CD4-positive, alpha-beta T cell treated with Interleukin-15 for 1 hour (primary cell): Measurements from ENCODE around the gene CYBA.

Experiments used
- DNase-seq: peaks from one replicate; pipeline ENCODE4 v3.0.0-alpha.2; 2020

The CYBA gene

GRCh38 chr16:88627531-88628411, 23.1 kb downstream of the CYBA start:
- DNase-seq, result no peak

GRCh38 chr16:88626646-88627045, 24.2 kb downstream of the CYBA start:
- no peak for DNase-seq

GRCh38 chr16:88624977-88625576, 25.8 kb downstream of the CYBA start:
- DNase-seq, result no peak

- DNase-seq, result no peak
Measured at GRCh38 chr16:88624481-88624880, 26.4 kb downstream of the CYBA start.

- DNase-seq, result no peak
Measured at GRCh38 chr16:88623858-88624257, 27.0 kb downstream of the CYBA start.

- no peak for DNase-seq
Measured at GRCh38 chr16:88622866-88623265, 28.0 kb downstream of the CYBA start.

GRCh38 chr16:88622125-88622524, 28.7 kb downstream of the CYBA start:
- no peak for DNase-seq

- DNase-seq, result peak; percentile 80
Measured at GRCh38 chr16:88619859-88620815, 30.7 kb downstream of the CYBA start.

- no peak for DNase-seq
Measured at GRCh38 chr16:88618956-88619667, 31.7 kb downstream of the CYBA start.

- DNase-seq, result no peak
Measured at GRCh38 chr16:88618182-88618955, 32.5 kb downstream of the CYBA start.

GRCh38 chr16:88617268-88618031, 33.4 kb downstream of the CYBA start:
- DNase-seq, result no peak

GRCh38 chr16:88616736-88617135, 34.1 kb downstream of the CYBA start:
- DNase-seq, result no peak

- no peak for DNase-seq
Measured at GRCh38 chr16:88616320-88616719, 34.5 kb downstream of the CYBA start.

GRCh38 chr16:88614818-88615580, 35.9 kb downstream of the CYBA start:
- no peak for DNase-seq

- no peak for DNase-seq
Measured at GRCh38 chr16:88613911-88614817, 36.7 kb downstream of the CYBA start.

- DNase-seq, result no peak
Measured at GRCh38 chr16:88613293-88613692, 37.6 kb downstream of the CYBA start.

GRCh38 chr16:88610909-88611812, 39.7 kb downstream of the CYBA start:
- no peak for DNase-seq

- DNase-seq, result no peak
Measured at GRCh38 chr16:88610080-88610479, 40.8 kb downstream of the CYBA start.
